SK-N-SH (cell line): ENCODE results near the gene RIOK1. TPM values are rescaled to one million over a fixed set of nuclear protein-coding genes. Genes with fewer than 3 reads are reported as not detected.

Experiments used
- CTCF ChIA-PET: fragments of 300-600, 350-600 bp; formaldehyde crosslinking; extraction: SDS; loops from one replicate; lab custom pipeline; 2021; lab: Yijun Ruan, JAX
- POLR2A ChIA-PET: fragments of 350-600 bp; sonication (Branson Sonifier 250); formaldehyde crosslinking; extraction: SDS; loops from one replicate; lab custom pipeline; 2020; ENCODE audit warnings: antibody characterized with exemption, inconsistent platforms; lab: Yijun Ruan, JAX
- DNase-seq: peaks from one replicate; pipeline ENCODE4 v3.0.0; 2012
- H2AFZ ChIP-seq: fragments of 200-600 bp; sonication (generic); 2 replicates; pipeline ENCODE4 v1.8.1; 2016; ENCODE audit warnings: antibody characterized with exemption, mild to moderate bottlenecking, low read depth
- H3F3A ChIP-seq: fragments of 200-600 bp; sonication (generic); replicated peaks from 2 replicates; pipeline ENCODE3; 2016; ENCODE audit warnings: antibody characterized with exemption, mild to moderate bottlenecking; ENCODE audit not compliant: insufficient read depth
- H3K27ac ChIP-seq, 2 experiments: fragments of 200-500 bp in 1 of 2; fragments of 200-600 bp in 1 of 2; sonication (Bioruptor generic) in 1 of 2; sonication (generic), shearing (Covaris generic) in 1 of 2; 2 replicates each; pipeline versions ENCODE4 v1.5.1 to v1.6.1; 2014 to 2016; ENCODE audit warnings: low read depth in 2 of 2, inconsistent platforms in 1 of 2, low read length in 1 of 2, mild to moderate bottlenecking in 1 of 2, mixed read lengths in 1 of 2
- H3K27me3 ChIP-seq: fragments of 200-600 bp; sonication (generic), shearing (Covaris generic); 2 replicates; pipeline ENCODE4 v1.6.1; 2016; ENCODE audit warnings: mixed run types; ENCODE audit not compliant: insufficient read depth
- H3K36me3 ChIP-seq, 2 experiments: fragments of 200-500 bp in 1 of 2; fragments of 200-600 bp in 1 of 2; sonication (Bioruptor generic) in 1 of 2; sonication (generic) in 1 of 2; replicated peaks in 1 of 2; 2 replicates each; pipeline versions ENCODE3 to v1.5.1; 2014 to 2016; ENCODE audit warnings: low read length in 1 of 2, mild to moderate bottlenecking in 1 of 2; ENCODE audit not compliant: insufficient read depth in 2 of 2, control insufficient read depth in 1 of 2
- H3K4me1 ChIP-seq, 2 experiments: fragments of 200-500 bp in 1 of 2; fragments of 200-600 bp in 1 of 2; sonication (Bioruptor generic) in 1 of 2; sonication (generic), shearing (Covaris generic) in 1 of 2; 2 replicates each; pipeline versions ENCODE4 v1.5.1 to v1.6.1; 2014 to 2016; ENCODE audit warnings: low read depth in 1 of 2, low read length in 1 of 2, mixed run types in 1 of 2; ENCODE audit not compliant: insufficient read depth in 2 of 2, control insufficient read depth in 1 of 2
- H3K4me2 ChIP-seq: fragments of 200-600 bp; sonication (generic), shearing (Covaris generic); 2 replicates; pipeline ENCODE4 v1.6.1; 2017; ENCODE audit warnings: mixed run types
- H3K4me3 ChIP-seq, 2 experiments: fragments of 200-500 bp in 1 of 2; fragments of 200-600 bp in 1 of 2; sonication (Bioruptor generic) in 1 of 2; sonication (generic), shearing (Covaris generic) in 1 of 2; 2 replicates each; pipeline versions ENCODE4 v1.5.1 to v1.8.1; 2014 to 2016; ENCODE audit warnings: low read depth in 2 of 2, inconsistent platforms in 1 of 2, low read length in 1 of 2, mild to moderate bottlenecking in 1 of 2, mixed read lengths in 1 of 2, moderate library complexity in 1 of 2
- H3K79me2 ChIP-seq: fragments of 200-600 bp; sonication (generic); 2 replicates; pipeline ENCODE4 v1.8.1; 2017; ENCODE audit warnings: mild to moderate bottlenecking; ENCODE audit not compliant: insufficient read depth
- H3K9ac ChIP-seq: fragments of 200-600 bp; sonication (generic); 2 replicates; pipeline ENCODE4 v1.6.1; 2017; ENCODE audit warnings: mixed run types
- H3K9me2 ChIP-seq: fragments of 200-600 bp; sonication (generic); 2 replicates; pipeline ENCODE4 v1.6.1; 2017; ENCODE audit warnings: mixed run types
- H3K9me3 ChIP-seq: fragments of 200-600 bp; sonication (generic); 2 replicates; pipeline ENCODE4 v1.6.1; 2017; ENCODE audit warnings: mixed run types, mild to moderate bottlenecking, moderate library complexity
- H4K20me1 ChIP-seq: fragments of 200-600 bp; sonication (generic); 2 replicates; pipeline ENCODE4 v1.6.1; 2017; ENCODE audit warnings: mild to moderate bottlenecking, mixed run types; ENCODE audit not compliant: insufficient read depth
- CHD2 ChIP-seq: fragments of 150-350 bp; IDR thresholded peaks from 2 replicates; pipeline ENCODE4 v1.6.1; 2018; ENCODE audit warnings: low read length; ENCODE audit not compliant: partially characterized antibody
- FOSL2 ChIP-seq: IDR thresholded peaks from 2 replicates; pipeline ENCODE4 v1.4.0; 2012; ENCODE audit warnings: low read depth, mild to moderate bottlenecking, moderate library complexity, borderline replicate concordance
- GABPA ChIP-seq: IDR thresholded peaks from 2 replicates; pipeline ENCODE4 v1.4.0; 2012; ENCODE audit warnings: low read depth, mild to moderate bottlenecking
- GATA2 ChIP-seq: sonication (generic); formaldehyde crosslinking; IDR thresholded peaks from 2 replicates; pipeline ENCODE4 v1.5.0; 2020; ENCODE audit warnings: mild to moderate bottlenecking, missing genetic modification reagents
- JUND ChIP-seq: IDR thresholded peaks from 2 replicates; pipeline ENCODE4 v1.4.0; 2012
- MXI1 ChIP-seq: IDR thresholded peaks from 2 replicates; pipeline ENCODE4 v1.6.1; 2012; ENCODE audit warnings: mild to moderate bottlenecking, low read depth, low read length, improper control_type of control experiment
- NFIC ChIP-seq: IDR thresholded peaks from 2 replicates; pipeline ENCODE4 v1.4.0; 2012; ENCODE audit warnings: borderline replicate concordance
- NRF1 ChIP-seq: IDR thresholded peaks from 2 replicates; pipeline ENCODE4 v1.6.1; 2012; ENCODE audit warnings: low read depth, mild to moderate bottlenecking, low read length
- RAD21 ChIP-seq: IDR thresholded peaks from 2 replicates; pipeline ENCODE4 v1.6.1; 2012; ENCODE audit warnings: mild to moderate bottlenecking, low read length
- RCOR1 ChIP-seq: fragments of 150-350 bp; IDR thresholded peaks from 2 replicates; pipeline ENCODE4 v1.6.1; 2017; ENCODE audit warnings: antibody characterized with exemption, low read length
- RXRA ChIP-seq: IDR thresholded peaks from 2 replicates; pipeline ENCODE4 v1.4.0; 2012; ENCODE audit warnings: low read depth, mild to moderate bottlenecking, borderline replicate concordance
- SIN3A ChIP-seq: IDR thresholded peaks from 2 replicates; pipeline ENCODE4 v1.6.1; 2012; ENCODE audit warnings: low read depth, mild to moderate bottlenecking, low read length, moderate library complexity, borderline replicate concordance
- TAF1 ChIP-seq: IDR thresholded peaks from 2 replicates; pipeline ENCODE4 v1.6.1; 2012; ENCODE audit warnings: low read depth, mild to moderate bottlenecking, low read length, moderate library complexity, borderline replicate concordance
- TCF12 ChIP-seq: IDR thresholded peaks from 2 replicates; pipeline ENCODE4 v1.4.0; 2012
- WGBS: methylation state at CpG from one replicate; pipeline ENCODE4 v1.1.6; 2017; ENCODE audit warnings: low lambda C conversion rate; 5-methylcytosine and 5-hydroxymethylcytosine counted together
- polyA plus RNA-seq, 3 experiments: library from polyadenylated mRNA; depleted of rRNA; stranded (reverse); fragments of >200 nt; gene quantifications; 2 replicates each; pipeline ENCODE4 v1.2.3, GENCODE V29; 2012
- TF ChIP-seq, protein P1 (sequence below): IDR thresholded peaks from 2 replicates; pipeline ENCODE4 v1.4.0; 2012; ENCODE audit warnings: low read depth, borderline replicate concordance
- TF ChIP-seq, protein P2 (sequence below): IDR thresholded peaks from 2 replicates; pipeline ENCODE4 v1.6.1; 2012; ENCODE audit warnings: mild to moderate bottlenecking, low read depth, low read length, moderate library complexity
- TF ChIP-seq, protein P3 (sequence below): fragments of 150-350 bp; IDR thresholded peaks from 2 replicates; pipeline ENCODE4 v1.6.1; 2017; ENCODE audit warnings: antibody characterized with exemption, low read length, low read depth, borderline replicate concordance

Gene RIOK1
- polyA plus RNA-seq, 1 of the 3 experiments (the other 2 are of a cell fraction), result 18.7 TPM

DNA sequence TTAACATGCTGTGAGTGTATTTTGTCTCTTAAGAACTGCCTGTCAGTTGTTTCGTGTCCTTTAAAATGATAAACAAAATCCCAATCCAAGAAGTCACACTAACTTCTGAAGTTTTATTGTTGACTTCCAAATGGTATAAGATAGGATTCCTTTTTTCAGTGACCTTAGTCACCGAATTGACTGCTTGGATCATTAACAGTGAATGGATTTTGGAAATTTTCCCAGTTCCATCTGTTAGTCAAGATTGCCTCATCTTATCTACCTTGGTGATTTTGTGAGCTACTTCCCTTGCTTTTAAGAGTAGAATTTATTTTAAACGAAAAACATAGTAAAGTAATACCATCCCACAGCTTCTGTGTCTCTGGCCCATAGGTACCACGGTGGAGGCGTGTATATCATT is 14.9 kb downstream of the RIOK1 start (continued):
- TF ChIP-seq CHD2, result no peak
- TF ChIP-seq, protein P1, sequence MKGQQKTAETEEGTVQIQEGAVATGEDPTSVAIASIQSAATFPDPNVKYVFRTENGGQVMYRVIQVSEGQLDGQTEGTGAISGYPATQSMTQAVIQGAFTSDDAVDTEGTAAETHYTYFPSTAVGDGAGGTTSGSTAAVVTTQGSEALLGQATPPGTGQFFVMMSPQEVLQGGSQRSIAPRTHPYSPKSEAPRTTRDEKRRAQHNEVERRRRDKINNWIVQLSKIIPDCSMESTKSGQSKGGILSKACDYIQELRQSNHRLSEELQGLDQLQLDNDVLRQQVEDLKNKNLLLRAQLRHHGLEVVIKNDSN, result no peak

DNA sequence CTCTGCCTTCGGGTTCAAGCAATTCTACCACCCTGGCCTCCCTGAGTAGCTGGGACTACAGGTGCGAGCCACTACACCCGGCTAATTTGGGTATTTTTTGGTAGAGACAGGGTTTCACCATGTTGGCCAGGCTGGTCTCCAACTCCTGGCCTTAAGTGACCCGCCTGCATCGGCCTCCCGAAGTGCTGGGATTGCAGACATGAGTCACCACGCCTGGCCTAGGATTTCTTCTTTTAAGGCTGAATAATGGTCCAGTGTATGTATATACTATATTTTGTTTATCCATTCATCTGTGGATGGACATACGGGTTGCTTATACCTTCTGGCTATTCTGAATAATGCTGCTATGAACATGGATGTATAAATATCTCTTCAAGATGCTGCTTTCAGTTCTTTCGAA is 17.1 kb downstream of the RIOK1 start:
- WGBS, result 91% methylated on average over 9 of the region's 9 CpGs
- H3K79me2 ChIP-seq, result no peaks in the 10 kb centered on the region
- H3K27me3 ChIP-seq, result no peaks in the 10 kb centered on the region
- H3F3A ChIP-seq, result no peaks in the 10 kb centered on the region
- CTCF ChIA-PET, result interaction anchor here (0.6 kb wide), 1 partner anchor 12 kb away, joined by 3 read pairs; no protein-coding TSS in a partner anchor
- H4K20me1 ChIP-seq, result no peaks in the 10 kb centered on the region
- POLR2A ChIA-PET, result no interaction called here
- TF ChIP-seq TAF1 (no peak), GABPA (no peak), RXRA (no peak), GATA2 (CRISPR knock-in tag) (no peak)
- peaks cover 67 to 71% of the 10 kb centered on the region in 2 experiments for H3K36me3 ChIP-seq
- H3K27ac ChIP-seq, result no peak overlapping the region
- H3K4me2 ChIP-seq, result no peak overlapping the region
- no peak overlapping the region for H3K4me3 ChIP-seq
- no peak for DNase-seq
- no peaks in the 10 kb centered on the region for H3K9me2 ChIP-seq
- H2AFZ ChIP-seq, result no peak overlapping the region
- H3K9ac ChIP-seq, result no peak overlapping the region
- no peaks in the 10 kb centered on the region for H3K9me3 ChIP-seq
- H3K4me1 ChIP-seq, result no peaks in the 10 kb centered on the region

DNA sequence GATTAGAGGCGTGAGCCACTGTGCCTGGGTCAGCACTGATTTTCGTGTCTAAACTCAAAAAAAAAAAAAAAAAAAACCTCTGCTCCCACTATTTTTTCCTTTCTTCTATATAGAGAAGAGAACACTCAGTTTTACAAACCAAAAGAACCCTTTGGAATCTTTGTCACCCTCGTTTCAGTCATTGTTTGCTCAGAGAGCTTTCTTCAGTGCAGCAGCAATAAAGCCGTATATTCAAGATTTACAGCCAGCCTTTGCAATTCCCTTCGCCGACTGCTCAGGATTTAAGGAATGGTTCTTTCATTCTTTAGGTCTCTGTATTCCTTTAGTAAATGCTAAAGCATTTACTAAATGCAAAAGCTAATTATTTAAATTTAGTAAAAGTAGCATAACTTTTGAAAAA is 20.1 kb downstream of the RIOK1 start:
- H4K20me1 ChIP-seq, result no peaks in the 10 kb centered on the region
- H3K4me2 ChIP-seq, result no peak overlapping the region
- no peaks in the 10 kb centered on the region for H3K79me2 ChIP-seq
- H3K9me2 ChIP-seq, result no peaks in the 10 kb centered on the region
- CTCF ChIA-PET, result interaction anchor here (0.7 kb wide), 1 partner anchor 20 kb away, joined by 3 read pairs; the partner anchor contains the start of genes CAGE1 and RIOK1
- H3K27ac ChIP-seq, result no peak overlapping the region
- no peaks in the 10 kb centered on the region for H3F3A ChIP-seq
- POLR2A ChIA-PET, result no interaction called here
- H3K36me3 ChIP-seq, result peaks cover 58 to 65% of the 10 kb centered on the region in 2 experiments
- no peak overlapping the region for H2AFZ ChIP-seq
- H3K9ac ChIP-seq, result no peak overlapping the region
- TF ChIP-seq RCOR1, result no peak
- no peak for TF ChIP-seq TCF12
- TF ChIP-seq, protein P2, sequence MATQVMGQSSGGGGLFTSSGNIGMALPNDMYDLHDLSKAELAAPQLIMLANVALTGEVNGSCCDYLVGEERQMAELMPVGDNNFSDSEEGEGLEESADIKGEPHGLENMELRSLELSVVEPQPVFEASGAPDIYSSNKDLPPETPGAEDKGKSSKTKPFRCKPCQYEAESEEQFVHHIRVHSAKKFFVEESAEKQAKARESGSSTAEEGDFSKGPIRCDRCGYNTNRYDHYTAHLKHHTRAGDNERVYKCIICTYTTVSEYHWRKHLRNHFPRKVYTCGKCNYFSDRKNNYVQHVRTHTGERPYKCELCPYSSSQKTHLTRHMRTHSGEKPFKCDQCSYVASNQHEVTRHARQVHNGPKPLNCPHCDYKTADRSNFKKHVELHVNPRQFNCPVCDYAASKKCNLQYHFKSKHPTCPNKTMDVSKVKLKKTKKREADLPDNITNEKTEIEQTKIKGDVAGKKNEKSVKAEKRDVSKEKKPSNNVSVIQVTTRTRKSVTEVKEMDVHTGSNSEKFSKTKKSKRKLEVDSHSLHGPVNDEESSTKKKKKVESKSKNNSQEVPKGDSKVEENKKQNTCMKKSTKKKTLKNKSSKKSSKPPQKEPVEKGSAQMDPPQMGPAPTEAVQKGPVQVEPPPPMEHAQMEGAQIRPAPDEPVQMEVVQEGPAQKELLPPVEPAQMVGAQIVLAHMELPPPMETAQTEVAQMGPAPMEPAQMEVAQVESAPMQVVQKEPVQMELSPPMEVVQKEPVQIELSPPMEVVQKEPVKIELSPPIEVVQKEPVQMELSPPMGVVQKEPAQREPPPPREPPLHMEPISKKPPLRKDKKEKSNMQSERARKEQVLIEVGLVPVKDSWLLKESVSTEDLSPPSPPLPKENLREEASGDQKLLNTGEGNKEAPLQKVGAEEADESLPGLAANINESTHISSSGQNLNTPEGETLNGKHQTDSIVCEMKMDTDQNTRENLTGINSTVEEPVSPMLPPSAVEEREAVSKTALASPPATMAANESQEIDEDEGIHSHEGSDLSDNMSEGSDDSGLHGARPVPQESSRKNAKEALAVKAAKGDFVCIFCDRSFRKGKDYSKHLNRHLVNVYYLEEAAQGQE, result no peak
- no peak for TF ChIP-seq MXI1
- TF ChIP-seq SIN3A, result no peak
- no peak for TF ChIP-seq FOSL2
- TF ChIP-seq RAD21, result no peak
- no peak for TF ChIP-seq NRF1
- no peak for TF ChIP-seq CHD2
- no peak for TF ChIP-seq JUND
- TF ChIP-seq, protein P3, sequence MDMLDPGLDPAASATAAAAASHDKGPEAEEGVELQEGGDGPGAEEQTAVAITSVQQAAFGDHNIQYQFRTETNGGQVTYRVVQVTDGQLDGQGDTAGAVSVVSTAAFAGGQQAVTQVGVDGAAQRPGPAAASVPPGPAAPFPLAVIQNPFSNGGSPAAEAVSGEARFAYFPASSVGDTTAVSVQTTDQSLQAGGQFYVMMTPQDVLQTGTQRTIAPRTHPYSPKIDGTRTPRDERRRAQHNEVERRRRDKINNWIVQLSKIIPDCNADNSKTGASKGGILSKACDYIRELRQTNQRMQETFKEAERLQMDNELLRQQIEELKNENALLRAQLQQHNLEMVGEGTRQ, result no peak
- TF ChIP-seq NFIC, result no peak
- no peak for TF ChIP-seq RXRA
- H3K27me3 ChIP-seq, result no peaks in the 10 kb centered on the region
- no peak for DNase-seq
- H3K4me1 ChIP-seq, result no peaks in the 10 kb centered on the region
- no peak overlapping the region for H3K4me3 ChIP-seq
- no peaks in the 10 kb centered on the region for H3K9me3 ChIP-seq
- WGBS, result 93% methylated on average over 6 of the region's 6 CpGs
